ENCODE data around the gene PRMT5.

The PRMT5 gene

DNA sequence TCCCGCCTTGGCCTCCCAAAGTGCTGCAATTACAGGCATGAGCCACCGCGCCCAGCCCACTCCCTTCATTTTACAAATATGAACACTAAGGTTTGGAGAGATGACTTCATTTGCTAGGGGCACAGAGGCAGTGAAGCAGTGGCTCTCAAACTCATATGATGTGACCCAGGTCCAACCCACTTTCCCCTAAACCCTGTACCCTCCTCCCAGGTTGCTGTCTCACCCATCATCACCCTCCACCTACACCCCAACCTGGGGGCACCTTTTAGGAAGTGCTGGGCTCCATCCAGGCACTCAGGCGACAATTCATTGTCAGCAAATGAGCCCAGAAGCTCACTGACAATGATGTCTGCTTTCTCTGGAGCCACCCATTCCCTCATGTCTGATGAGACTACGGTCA lies 5.4 kb downstream of the PRMT5 start:
- H3K4me1 ChIP-seq (ENCODE audit: control insufficient read depth, low read length): peaks cover 37% of the 10 kb centered on the region
- no peaks in the 10 kb centered on the region for H3K9me3 ChIP-seq (ENCODE audit: control insufficient read depth, insufficient read depth, low read length)
- TF ChIP-seq EZH2phosphoT487 (IDR thresholded peaks at IDR 0.05; ENCODE audit: borderline replicate concordance, low read length): no peak
- TF ChIP-seq, protein P1, sequence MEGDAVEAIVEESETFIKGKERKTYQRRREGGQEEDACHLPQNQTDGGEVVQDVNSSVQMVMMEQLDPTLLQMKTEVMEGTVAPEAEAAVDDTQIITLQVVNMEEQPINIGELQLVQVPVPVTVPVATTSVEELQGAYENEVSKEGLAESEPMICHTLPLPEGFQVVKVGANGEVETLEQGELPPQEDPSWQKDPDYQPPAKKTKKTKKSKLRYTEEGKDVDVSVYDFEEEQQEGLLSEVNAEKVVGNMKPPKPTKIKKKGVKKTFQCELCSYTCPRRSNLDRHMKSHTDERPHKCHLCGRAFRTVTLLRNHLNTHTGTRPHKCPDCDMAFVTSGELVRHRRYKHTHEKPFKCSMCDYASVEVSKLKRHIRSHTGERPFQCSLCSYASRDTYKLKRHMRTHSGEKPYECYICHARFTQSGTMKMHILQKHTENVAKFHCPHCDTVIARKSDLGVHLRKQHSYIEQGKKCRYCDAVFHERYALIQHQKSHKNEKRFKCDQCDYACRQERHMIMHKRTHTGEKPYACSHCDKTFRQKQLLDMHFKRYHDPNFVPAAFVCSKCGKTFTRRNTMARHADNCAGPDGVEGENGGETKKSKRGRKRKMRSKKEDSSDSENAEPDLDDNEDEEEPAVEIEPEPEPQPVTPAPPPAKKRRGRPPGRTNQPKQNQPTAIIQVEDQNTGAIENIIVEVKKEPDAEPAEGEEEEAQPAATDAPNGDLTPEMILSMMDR (IDR thresholded peaks at IDR 0.05; ENCODE audit: low read depth, low read length, poor library complexity, severe bottlenecking): no peak
- peaks cover 33% of the 10 kb centered on the region for H3K79me2 ChIP-seq (ENCODE audit: control insufficient read depth, low read length)
- no peak overlapping the region for H3K27ac ChIP-seq (ENCODE audit: low read depth, low read length)
- no peaks in the 10 kb centered on the region for H3K27me3 ChIP-seq (ENCODE audit: control insufficient read depth, low read length)
- no peak overlapping the region for H3K4me3 ChIP-seq (ENCODE audit: low read length)
- H3F3A ChIP-seq (ENCODE audit: control insufficient read depth, insufficient read depth): peaks cover 29% of the 10 kb centered on the region
- no peaks in the 10 kb centered on the region for H3K9me2 ChIP-seq (replicated peaks; ENCODE audit: control insufficient read depth, low read length)
- peaks cover 86% of the 10 kb centered on the region for H3K36me3 ChIP-seq (ENCODE audit: control insufficient read depth, low read length)
- H4K20me1 ChIP-seq (ENCODE audit: control insufficient read depth, insufficient read depth, low read depth, low read length): 0 out of 2 replicates have a peak, but pooled peaks cover 2% of the 10 kb centered on the region
- H3K4me2 ChIP-seq (ENCODE audit: low read length): no peak overlapping the region

DNA sequence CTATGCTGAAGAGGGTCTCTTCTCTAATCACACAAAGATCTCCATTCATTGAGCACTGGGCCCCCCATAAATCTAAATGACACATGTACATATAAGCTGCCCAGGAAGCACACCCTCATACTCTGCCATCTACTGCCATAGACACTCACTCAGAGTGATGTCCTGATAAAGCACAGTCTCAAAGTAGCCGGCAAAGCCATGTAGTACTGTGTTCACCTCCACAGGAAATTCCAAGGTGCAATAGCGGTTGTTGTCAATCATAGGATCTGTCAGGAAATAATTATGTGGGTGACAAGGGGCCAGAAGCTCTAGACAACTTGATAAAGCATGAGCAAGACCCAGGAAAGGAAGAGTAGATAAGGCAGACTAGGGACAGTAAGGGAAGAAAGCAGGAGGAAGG lies 6.9 kb downstream of the PRMT5 start:
- Histone ChIP-seq H3K4me1 (ENCODE audit: control insufficient read depth, low read length) (peaks cover 32% of the 10 kb centered on the region), H3K4me3 (ENCODE audit: low read length) (no peak overlapping the region), H3K4me2 (ENCODE audit: low read length) (no peak overlapping the region), H3K27me3 (ENCODE audit: control insufficient read depth, low read length) (no peaks in the 10 kb centered on the region), H3K9me2 (replicated peaks; ENCODE audit: control insufficient read depth, low read length) (no peaks in the 10 kb centered on the region), H4K20me1 (ENCODE audit: control insufficient read depth, insufficient read depth, low read depth, low read length) (no peaks in the 10 kb centered on the region), H3K36me3 (ENCODE audit: control insufficient read depth, low read length) (peaks cover 83% of the 10 kb centered on the region), H3K79me2 (ENCODE audit: control insufficient read depth, low read length) (peaks cover 33% of the 10 kb centered on the region), H3F3A (ENCODE audit: control insufficient read depth, insufficient read depth) (peaks cover 28% of the 10 kb centered on the region), H3K9me3 (ENCODE audit: control insufficient read depth, insufficient read depth, low read length) (no peaks in the 10 kb centered on the region), H3K27ac (ENCODE audit: low read depth, low read length) (no peak overlapping the region)
- no peak for TF ChIP-seq EZH2phosphoT487 (IDR thresholded peaks at IDR 0.05; ENCODE audit: borderline replicate concordance, low read length)
- TF ChIP-seq, protein P1 (IDR thresholded peaks at IDR 0.05; ENCODE audit: low read depth, low read length, poor library complexity, severe bottlenecking): no peak

DNA sequence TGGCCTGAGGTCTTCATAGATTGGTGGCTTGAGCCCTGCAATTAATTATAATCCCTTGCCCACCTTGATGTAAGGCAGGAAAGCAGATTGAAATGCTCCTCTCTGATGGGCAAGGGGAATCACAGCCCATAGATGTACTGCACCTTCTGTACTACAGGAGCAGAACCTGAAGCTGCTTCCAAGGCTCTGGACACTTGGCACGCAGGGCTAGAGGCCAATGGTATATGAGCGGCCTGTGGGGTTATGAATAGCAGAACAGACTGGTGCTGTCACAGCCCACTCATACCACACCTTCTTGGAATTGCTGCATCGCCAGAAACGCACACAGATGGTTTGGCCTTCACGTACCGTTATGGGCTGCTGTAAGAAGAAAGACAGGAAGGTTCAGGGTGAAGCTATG lies 8.5 kb downstream of the PRMT5 start:
- peaks cover 27% of the 10 kb centered on the region for H3F3A ChIP-seq (ENCODE audit: control insufficient read depth, insufficient read depth)
- no peak overlapping the region; the same call in 1 of the 2 replicates for H3K27ac ChIP-seq (ENCODE audit: low read depth, low read length)
- TF ChIP-seq, protein P1 (IDR thresholded peaks at IDR 0.05; ENCODE audit: low read depth, low read length, poor library complexity, severe bottlenecking): no peak
- no peak for TF ChIP-seq EZH2phosphoT487 (IDR thresholded peaks at IDR 0.05; ENCODE audit: borderline replicate concordance, low read length)
- H3K36me3 ChIP-seq (ENCODE audit: control insufficient read depth, low read length): peaks cover 83% of the 10 kb centered on the region
- peaks cover 33% of the 10 kb centered on the region for H3K79me2 ChIP-seq (ENCODE audit: control insufficient read depth, low read length)
- no peak overlapping the region for H3K4me3 ChIP-seq (ENCODE audit: low read length)
- H3K27me3 ChIP-seq (ENCODE audit: control insufficient read depth, low read length): no peaks in the 10 kb centered on the region
- no peaks in the 10 kb centered on the region for H3K9me2 ChIP-seq (replicated peaks; ENCODE audit: control insufficient read depth, low read length)
- no peaks in the 10 kb centered on the region for H4K20me1 ChIP-seq (ENCODE audit: control insufficient read depth, insufficient read depth, low read depth, low read length)
- no peak overlapping the region for H3K4me2 ChIP-seq (ENCODE audit: low read length)
- peaks cover 35% of the 10 kb centered on the region for H3K4me1 ChIP-seq (ENCODE audit: control insufficient read depth, low read length)
- no peaks in the 10 kb centered on the region for H3K9me3 ChIP-seq (ENCODE audit: control insufficient read depth, insufficient read depth, low read length)

DNA sequence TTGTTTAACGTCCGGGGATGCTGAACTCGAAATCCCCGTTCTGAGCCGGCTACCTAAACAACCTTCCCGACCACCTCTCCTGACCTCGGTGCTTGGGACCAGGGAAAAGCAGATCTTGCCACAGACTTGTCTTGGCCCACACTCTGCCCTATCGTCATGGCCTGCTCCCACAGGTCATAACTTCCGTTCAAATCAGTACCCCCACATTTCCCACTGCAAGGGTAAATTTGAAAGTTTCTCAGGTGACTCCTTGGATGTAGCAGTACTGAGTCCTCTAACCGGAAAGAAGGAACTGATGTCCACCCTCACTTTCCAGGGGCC lies 9.6 kb downstream of the PRMT5 start:
- no peaks in the 10 kb centered on the region for H3K27me3 ChIP-seq (ENCODE audit: control insufficient read depth, low read length)
- no peaks in the 10 kb centered on the region for H3K9me3 ChIP-seq (ENCODE audit: control insufficient read depth, insufficient read depth, low read length)
- peaks cover 40% of the 10 kb centered on the region for H3K4me1 ChIP-seq (ENCODE audit: control insufficient read depth, low read length)
- H3K36me3 ChIP-seq (ENCODE audit: control insufficient read depth, low read length): peaks cover 82% of the 10 kb centered on the region
- H3K9me2 ChIP-seq (replicated peaks; ENCODE audit: control insufficient read depth, low read length): no peaks in the 10 kb centered on the region
- H3F3A ChIP-seq (ENCODE audit: control insufficient read depth, insufficient read depth): peaks cover 30% of the 10 kb centered on the region
- H4K20me1 ChIP-seq (ENCODE audit: control insufficient read depth, insufficient read depth, low read depth, low read length): no peaks in the 10 kb centered on the region
- H3K27ac ChIP-seq (ENCODE audit: low read depth, low read length): peak overlapping the region; percentile 79
- H3K79me2 ChIP-seq (ENCODE audit: control insufficient read depth, low read length): peaks cover 42% of the 10 kb centered on the region
- peak overlapping the region; percentile 79 for H3K4me3 ChIP-seq (ENCODE audit: low read length)
- peak overlapping the region; percentile 81 for H3K4me2 ChIP-seq (ENCODE audit: low read length)
- no peak for TF ChIP-seq EZH2phosphoT487 (IDR thresholded peaks at IDR 0.05; ENCODE audit: borderline replicate concordance, low read length)
- TF ChIP-seq, protein P1 (IDR thresholded peaks at IDR 0.05; ENCODE audit: low read depth, low read length, poor library complexity, severe bottlenecking): no peak
